AG09309 (cell line): ENCODE results near the gene HOXB8.

Source experiments
- DNase-seq: peaks from one replicate; pipeline ENCODE4 v3.0.0-alpha.2; 2010; ENCODE audit warnings: low read depth
- H3K4me3 ChIP-seq: 2 replicates; pipeline ENCODE4 v1.5.1; 2011; ENCODE audit warnings: mild to moderate bottlenecking, low read depth, low read length, moderate library complexity; ENCODE audit not compliant: control insufficient read depth
- TF ChIP-seq, protein P1 (sequence below): IDR thresholded peaks from 2 replicates; pipeline ENCODE4 v1.5.1; 2011; ENCODE audit warnings: mild to moderate bottlenecking, low read depth, low read length, inconsistent platforms; ENCODE audit not compliant: insufficient read depth, control insufficient read depth; ENCODE audit errors: missing control alignments

HOXB8 gene

DNA sequence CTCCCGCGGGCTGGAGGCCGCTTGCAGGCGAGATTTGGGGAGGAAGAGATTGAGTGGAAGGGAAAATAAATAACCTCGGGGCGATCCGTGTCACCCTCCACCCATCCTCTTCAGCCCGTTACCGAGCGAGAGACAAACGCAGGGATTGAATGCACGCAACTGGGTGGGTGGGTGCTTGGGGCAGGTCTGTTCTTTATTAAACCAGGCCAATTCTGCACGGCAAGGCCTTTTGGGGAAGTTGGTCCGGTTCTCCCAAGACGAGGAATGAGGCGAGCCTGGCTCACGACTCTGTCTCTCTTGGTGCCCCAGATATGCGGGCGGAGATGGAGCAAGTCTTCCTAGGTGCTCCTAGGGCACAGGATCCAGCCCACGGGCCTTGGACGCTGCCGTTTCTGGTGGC lies 3.9 kb downstream of the HOXB8 start:
- TF ChIP-seq, protein P1, sequence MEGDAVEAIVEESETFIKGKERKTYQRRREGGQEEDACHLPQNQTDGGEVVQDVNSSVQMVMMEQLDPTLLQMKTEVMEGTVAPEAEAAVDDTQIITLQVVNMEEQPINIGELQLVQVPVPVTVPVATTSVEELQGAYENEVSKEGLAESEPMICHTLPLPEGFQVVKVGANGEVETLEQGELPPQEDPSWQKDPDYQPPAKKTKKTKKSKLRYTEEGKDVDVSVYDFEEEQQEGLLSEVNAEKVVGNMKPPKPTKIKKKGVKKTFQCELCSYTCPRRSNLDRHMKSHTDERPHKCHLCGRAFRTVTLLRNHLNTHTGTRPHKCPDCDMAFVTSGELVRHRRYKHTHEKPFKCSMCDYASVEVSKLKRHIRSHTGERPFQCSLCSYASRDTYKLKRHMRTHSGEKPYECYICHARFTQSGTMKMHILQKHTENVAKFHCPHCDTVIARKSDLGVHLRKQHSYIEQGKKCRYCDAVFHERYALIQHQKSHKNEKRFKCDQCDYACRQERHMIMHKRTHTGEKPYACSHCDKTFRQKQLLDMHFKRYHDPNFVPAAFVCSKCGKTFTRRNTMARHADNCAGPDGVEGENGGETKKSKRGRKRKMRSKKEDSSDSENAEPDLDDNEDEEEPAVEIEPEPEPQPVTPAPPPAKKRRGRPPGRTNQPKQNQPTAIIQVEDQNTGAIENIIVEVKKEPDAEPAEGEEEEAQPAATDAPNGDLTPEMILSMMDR: no peak
- H3K4me3 ChIP-seq: no peak overlapping the region
- DNase-seq: no peak

DNA sequence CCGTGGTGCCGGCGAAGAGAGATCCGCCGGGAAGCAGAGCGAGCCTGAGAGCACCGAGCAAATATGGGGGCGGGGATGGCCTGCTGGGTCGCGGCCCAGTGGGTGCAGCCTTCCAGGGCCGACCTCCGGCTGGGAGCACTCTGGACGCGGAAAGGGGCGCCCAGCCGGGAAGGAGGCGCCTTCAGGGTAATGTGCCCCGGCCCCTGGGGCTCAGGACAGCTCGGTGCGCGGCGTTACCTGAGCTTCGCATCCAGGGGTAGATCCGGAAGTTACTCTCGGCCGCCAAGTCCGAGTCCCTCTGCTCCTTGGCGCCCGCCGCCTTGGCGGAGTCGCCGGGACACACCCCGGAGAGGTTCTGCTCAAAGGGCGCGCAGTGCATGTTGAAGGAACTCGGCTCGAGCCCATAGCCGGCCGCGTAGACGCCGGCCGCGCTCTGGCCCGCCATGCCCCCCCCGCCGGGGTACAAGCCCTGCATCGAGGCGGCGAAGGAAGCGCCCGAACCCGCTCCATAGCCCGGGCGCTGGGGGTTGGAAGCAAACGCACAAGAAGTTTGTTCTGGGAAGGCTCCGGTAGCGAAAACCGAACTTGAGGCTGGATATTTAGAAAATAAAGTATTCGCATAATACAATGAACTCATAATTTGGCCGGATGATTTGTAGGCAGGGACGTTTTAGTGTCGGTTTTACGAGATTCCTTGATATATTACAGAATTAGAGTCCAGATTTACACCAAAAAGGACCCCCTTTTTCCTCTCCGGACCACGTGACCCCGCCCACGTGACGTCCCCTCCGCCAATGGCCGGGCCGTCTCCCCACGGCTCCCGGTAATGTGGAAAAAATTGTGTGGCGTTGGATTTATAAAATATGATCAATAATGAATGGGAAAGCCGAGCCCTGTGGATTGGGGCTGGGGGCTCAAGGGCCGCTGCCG lies 4.5 kb downstream of the HOXB8 start, which contains the start of gene HOXB7:
Gene HOXB7 (minus strand): TSS at position 736 of the 930 bp plus-strand sequence. CDS start 99 bp downstream, at position 637.
- no peak within 1 kb of the TSS for H3K4me3 ChIP-seq
- TF ChIP-seq, protein P1: no peak
- DNase-seq: no peak

DNA sequence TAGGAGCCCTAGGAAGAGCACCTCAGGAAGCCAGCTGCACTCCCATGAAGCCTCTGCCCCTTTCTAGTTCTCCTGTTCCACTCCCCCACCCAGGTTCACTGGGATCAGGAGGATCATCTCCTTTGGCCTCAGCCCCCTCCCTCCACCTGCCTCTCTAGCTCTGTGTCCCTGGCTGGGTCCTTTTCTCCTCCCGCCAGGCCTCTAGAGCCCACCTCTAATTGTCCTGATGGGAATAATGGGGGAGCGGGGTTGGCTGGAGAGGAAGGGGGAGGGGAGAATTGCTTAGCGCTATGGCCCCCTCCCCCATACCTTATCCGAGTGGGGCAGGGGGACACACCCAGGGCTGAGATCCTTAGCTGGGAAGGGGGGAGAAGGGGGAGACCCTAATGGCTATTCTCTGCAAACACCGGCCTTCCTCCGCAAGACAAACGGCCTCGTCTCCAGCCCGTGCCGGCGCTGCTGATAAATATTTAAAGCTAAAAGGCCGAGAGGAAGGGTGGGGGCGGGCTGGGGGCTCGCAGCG lies 5.3 kb downstream of the HOXB8 start:
- no peak for DNase-seq
- TF ChIP-seq, protein P1: no peak
- no peak overlapping the region for H3K4me3 ChIP-seq

DNA sequence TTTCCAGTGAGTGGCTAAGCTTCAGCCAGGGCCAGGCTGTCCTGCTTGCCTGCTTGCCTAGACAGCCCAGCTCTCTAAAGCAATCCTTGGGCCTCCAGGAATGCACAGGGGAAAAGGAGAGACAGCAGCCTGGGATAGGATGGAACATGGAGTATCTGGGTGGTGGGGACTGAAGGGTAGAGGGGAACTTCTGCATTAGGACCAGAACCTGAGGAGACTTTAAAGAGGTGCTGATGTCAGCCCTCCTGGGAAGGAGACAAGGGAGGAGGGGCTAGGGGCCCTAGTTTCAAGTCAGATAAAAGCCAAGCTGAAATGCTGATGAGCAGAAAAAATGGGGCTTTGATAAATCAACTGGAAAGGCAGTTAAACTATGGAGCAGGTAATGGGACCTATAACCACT lies 6.1 kb downstream of the HOXB8 start:
- H3K4me3 ChIP-seq: no peak overlapping the region
- no peak for DNase-seq
- TF ChIP-seq, protein P1: no peak

DNA sequence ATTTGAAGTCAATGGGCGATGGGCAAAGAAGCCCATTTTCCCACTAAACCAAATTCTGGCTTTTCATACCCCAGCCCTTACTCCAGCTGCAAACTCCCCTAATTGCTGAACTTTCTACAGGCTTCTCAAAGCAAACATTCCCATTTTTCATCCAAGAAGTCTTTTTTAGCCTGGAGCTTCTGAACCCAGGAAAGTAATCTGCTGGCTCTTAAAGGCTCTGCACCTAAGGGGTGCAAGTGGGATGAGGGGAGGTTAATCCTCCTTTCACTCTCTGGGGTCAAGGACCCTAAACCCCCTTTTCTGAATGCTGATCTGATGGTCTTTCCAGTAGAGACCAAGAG lies 6.6 kb downstream of the HOXB8 start:
- TF ChIP-seq, protein P1: no peak
- DNase-seq: no peak
- H3K4me3 ChIP-seq: no peak overlapping the region

DNA sequence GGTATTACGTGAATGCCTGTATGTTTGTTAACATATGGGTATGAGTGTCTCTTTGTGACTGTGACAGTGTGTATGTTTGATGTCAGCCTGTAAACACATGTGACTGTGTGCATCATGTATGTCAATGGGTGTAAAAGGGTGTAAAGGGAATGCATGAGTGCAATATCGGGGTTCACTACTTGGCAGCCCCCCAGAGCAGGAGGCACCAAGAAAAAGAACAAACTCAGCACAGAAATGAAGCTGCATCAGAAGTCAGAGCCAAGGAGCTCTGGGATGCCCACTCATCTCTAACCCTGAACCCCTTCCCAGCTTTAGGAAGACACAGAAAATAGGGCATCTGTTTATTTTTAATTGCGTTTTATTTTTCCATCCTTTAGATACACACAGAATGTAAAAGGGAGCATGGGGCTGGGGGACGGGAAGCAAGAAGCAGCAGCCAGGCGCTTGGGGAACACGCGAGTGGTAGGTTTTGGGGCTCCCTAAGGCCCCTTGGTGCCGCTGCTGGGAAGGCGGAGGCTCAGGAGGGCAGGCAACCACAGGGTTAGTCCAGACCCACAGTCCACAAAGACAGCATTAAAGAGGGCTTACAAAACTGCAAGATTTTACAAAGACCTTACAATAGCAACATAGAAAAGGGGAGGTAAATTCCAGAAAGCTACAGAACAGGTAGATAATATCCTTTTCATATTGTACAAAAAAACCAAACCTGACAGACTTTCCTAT lies 8.0 kb downstream of the HOXB8 start:
- no peak overlapping the region for H3K4me3 ChIP-seq
- TF ChIP-seq, protein P1: no peak
- DNase-seq: no peak
